Measurements from ENCODE around the gene ZFAND2B.

Gene ZFAND2B, protein sequence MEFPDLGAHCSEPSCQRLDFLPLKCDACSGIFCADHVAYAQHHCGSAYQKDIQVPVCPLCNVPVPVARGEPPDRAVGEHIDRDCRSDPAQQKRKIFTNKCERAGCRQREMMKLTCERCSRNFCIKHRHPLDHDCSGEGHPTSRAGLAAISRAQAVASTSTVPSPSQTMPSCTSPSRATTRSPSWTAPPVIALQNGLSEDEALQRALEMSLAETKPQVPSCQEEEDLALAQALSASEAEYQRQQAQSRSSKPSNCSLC

DNA sequence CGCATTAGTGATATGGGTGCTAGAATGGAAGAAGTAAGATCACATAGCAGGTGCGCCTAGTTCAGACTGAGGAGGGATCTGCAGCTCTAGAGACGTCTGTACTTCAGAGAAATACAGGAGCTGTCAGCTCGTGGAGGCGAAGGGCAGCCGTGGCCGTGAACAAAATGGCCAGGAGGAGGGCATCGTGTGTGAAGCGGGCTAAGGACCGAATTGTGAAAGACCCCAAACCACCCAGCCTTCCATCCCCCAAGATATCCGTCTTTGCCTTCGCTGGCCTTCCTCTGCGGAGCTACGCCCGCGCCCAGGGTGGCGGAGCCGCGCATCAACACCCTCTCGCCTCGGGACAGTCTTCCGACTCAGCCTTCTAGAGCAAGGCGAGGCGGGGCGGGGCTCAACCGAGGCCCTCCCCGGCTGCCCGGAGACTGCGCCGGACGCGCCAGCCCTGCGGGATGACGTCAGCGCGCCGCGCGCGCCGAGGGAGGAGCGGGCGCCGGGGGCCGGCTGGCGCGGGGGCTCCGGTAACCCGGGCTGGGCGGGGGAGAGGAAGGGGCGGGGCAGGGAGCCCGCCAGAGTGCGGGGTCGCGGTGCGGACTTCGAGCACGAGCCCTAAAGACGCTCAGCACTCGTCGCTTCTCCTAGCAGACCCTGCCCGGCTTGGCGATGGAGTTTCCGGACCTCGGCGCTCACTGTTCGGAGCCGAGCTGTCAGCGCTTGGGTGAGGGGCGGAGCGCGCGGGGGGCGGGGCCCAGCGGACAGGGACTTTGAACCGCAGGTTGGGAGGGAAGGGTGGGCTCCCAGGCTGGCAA is at the start of gene ZFAND2B:
TSS of gene ZFAND2B (plus strand) at position 455 of the 806 bp plus-strand sequence. CDS start at position 661, 206 bp downstream.
- DNase-seq (ENCODE audit: low spot score), result peak; percentile 96

DNA sequence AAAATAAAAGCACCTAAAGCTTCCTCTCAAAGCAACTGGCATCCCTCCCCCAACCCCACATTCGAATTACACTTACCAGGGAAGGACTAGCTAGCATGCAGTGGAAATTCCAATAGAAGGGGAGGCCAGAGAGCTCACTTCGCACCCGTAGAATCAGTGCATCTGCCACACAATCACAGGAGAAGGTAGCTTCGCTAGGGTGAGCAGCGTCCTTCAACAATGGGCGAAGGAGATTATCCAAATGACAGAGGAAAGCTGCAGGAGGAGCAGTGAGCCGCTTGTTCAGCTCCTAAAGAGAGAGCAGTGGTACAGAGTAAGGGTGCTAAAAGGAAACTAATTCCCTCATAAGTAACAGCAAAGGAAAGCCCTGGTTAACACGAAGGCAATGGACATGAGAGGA is 49.2 kb upstream of the ZFAND2B start:
- no peak for DNase-seq (ENCODE audit: low spot score)

DNA sequence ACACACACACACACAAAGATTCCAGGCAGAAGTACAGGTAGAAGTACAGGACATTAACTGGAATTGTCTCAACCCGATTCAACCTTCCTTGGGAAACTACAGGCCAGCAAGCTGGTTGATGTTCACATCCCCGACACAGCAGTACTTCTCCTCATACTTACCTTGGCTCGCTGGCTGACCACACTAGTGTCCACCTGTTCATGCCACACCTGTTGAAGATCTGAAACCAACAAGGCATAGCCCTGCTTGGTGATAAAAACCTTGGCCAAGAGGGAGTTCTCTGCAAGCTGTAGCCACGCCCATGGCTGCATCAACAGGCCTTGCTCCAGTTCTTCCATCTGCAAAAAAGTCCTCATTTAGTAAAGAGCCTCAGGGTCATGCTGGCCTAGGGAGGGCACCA is 48.6 kb upstream of the ZFAND2B start:
- DNase-seq (ENCODE audit: low spot score), result no peak

DNA sequence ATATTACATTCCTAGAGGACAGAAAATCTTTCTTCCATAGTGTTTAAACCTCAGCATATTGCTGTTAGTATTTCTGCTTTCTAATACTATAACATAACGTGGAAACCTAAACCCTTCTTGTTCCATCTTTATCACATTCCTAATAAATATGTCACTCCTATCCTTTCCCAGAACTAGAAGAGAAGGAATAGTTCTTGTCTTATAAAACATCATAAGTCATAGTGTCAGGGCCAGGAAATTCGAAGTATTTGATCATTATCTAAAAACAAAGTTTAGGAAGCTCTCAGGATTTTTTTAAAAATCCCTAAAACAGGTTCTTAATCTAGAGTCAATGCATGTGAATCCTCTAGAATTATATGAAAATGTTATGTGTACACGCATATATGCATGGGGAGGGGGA is 48.0 kb upstream of the ZFAND2B start:
- no peak for DNase-seq (ENCODE audit: low spot score)

DNA sequence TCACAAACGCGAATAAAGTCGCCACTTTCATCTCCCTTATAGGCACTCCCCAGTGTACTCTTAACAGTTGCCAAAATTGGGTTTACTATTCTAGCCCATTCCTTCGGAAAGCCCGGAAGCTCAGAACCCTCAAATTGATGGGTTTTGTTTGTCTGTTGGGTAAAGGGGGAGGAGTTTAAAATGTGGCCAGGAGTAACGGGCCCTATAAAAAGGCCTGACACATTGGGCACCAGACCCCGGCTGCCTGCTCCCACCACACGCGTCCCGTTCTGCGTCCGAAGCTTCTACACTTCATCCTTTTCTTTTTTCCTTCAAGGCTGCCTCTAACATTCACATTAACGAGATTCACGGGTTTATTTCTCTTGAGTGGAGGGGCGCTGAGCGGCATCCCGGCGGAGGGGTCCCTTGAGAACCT is 46.8 kb upstream of the ZFAND2B start:
- no peak for DNase-seq (ENCODE audit: low spot score)

DNA sequence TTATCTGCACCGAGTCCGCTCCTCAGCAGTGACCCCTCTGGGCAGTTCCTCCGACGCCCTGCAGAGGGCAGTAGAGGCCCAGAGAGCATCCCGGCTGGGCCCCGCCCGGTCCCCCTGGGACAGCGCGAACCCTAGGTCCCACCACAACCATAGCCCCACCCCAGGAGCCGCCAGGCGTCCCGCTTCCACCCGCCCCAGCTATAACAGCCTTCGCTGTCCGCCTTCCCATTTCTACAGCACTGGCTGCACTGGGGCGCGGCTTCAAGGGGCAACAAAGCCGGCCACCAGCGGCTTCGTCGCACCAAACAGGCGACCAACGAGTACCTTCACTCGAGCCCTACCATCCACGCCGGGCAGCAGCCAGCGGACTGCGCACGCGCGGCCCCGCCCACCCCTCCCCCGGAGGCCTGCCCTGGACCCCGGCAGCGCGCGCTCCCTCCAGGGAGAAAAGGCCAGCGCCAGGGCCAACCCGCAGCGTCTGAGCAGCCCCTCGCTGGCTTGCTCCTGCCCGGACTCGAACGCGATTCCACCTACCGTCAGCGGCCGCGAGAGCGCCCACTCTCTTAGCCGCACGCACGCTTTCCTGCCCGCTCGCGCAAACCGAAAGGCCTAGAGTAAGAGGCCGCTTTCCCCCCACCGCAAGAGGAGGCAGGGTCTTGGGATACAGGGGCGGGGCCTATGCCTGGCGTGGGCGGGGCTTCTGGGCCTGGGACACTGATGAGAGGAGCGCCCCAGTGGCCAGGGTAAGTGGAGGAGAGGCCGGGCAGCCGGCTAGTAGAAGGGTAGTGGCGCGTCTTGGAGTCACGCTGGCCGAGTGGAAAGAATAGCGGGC is 46.2 kb upstream of the ZFAND2B start, which contains the start of gene NHEJ1:
TSS of gene NHEJ1 (minus strand) at position 630 of the 832 bp plus-strand sequence. CDS start 2,453 bp downstream, outside the sequence.
- DNase-seq (ENCODE audit: low spot score), result peak; percentile 95

DNA sequence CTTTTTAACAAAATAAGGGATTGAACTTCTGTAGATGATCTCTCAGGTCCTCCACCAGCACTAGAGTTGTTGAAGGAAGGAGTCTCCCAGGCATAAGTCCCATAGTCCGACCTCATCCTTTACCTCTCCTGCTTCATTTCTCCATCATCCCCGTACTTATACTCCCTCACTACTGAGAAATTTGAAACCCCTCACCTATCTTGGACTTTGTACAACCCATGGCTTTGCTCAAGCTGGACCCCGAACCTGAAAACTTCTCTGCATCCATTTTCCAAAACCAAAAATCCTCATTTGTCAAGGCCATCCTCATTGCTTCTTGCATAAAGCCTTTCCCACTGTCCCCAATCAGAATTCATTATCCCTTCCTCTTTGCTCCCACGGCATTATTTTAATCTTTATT is 45.5 kb upstream of the ZFAND2B start:
- DNase-seq (ENCODE audit: low spot score), result no peak

DNA sequence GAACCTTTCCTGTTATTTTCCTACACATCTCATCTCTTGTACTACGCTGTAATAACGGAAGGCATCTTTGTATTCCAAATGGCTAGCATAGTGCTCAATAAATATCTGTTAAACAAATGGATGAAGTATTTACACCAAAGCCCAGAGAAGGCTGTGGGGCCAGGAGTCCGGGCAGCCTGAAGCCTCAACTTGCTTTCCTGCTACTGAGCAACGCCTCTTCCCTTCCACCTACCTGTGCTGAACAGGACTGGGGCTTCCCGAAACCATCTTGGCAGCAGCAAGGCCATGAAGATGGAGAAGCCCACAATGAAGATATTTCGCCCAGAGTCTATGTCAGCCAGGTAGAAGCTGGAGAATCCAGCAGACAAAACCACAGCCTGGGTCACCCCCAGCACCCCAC is 43.4 kb upstream of the ZFAND2B start:
- no peak for DNase-seq (ENCODE audit: low spot score)

DNA sequence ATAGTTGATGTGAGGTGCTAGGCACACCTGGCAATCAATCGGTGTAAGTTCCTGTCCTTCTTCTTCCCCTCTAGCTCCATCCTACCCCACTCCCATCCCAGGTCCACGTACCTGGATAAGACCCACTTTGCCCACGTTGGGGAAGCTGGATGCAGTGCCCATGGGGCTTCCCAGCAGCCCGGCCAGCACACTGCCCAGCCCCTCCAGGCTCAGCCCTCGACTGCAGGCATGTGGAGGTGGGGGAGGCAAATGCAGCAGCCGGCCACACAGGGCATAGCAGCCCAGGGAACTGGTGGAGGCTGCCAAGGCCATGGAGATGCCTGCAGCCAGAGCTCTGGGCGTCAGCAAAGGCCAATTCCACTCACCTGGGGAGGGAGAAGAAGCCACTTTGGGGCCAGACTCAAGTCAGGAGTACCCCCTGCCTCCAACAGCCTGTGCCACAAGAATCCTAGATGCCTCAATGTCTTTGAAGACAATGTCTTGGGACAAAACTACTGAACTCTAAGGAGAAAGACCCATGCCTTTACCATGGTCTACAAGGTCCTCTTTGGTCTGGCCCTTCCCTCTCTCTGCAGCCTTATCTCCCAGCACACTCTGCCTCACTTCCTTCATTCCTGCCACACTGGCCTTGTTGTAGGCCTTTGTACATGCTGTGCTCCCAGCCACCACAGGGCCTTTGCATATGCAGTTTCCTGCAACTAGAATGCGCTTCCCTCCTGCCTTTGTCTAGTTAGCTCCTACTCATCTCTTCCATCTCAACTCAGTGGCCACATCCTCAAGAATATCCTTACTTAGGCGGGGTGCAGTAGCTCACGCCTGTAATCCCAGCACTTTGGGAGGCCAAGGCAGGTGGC is 41.3 kb upstream of the ZFAND2B start:
- DNase-seq (ENCODE audit: low spot score), result no peak

DNA sequence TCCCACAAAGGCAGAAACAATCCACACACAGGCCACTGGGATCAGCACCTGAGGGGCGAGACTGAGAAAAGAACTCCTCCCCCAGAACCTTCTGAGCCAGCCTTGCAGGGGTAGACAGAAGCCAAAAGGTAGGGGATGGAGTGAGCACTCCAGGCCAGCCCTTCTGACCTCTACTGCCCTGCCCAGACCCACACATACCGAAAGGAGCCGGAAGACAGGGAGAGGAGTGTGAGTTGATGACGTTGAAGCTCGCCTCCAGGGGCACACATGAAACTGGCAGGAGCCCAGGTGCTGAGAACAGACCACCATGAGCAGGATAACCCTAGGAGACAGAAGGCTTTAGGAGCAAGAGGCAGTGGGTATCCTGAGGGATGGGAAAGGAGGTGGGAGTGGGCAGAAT is 38.6 kb upstream of the ZFAND2B start:
- peak; percentile 3 for DNase-seq (ENCODE audit: low spot score)

DNA sequence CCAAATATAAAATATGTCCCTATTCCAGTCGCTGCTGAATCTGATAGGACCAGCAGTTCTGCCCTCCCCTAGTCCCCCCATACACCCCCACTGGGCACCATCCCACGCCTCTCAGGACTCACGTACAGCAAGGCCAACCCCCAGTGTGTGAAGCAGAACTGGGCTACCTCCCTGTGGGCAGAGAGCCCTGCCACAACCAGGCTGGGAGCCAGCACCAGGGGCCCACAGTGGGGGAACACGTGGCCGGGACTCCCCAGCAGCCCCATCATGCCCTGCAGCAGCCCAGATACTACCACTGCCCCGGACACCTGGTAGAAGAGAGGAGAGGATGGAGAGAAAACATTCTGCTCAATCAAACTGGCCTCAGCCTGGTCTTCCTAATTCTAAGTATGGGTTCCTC is 38.1 kb upstream of the ZFAND2B start:
- DNase-seq (ENCODE audit: low spot score), result peak; percentile 3

DNA sequence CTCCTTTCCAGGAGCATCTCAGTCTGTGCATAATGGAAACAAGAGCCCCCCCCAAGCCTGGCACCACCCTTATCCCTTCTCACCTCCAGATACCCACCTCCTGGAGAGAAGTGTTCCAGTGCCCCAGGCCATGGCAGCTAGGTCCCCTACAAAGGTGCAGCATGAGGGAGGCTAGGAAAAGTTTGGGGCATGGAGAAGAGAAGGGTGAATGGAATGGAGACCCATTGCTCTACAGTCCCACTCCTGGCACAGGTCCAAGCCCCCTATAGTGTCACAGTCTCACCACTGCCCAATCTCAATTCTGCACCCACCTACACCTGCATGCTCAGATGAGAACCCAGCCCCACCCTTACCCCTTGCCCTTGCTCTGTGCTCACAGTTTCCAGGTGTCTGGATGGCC is 37.6 kb upstream of the ZFAND2B start:
- peak; percentile 4 for DNase-seq (ENCODE audit: low spot score)

DNA sequence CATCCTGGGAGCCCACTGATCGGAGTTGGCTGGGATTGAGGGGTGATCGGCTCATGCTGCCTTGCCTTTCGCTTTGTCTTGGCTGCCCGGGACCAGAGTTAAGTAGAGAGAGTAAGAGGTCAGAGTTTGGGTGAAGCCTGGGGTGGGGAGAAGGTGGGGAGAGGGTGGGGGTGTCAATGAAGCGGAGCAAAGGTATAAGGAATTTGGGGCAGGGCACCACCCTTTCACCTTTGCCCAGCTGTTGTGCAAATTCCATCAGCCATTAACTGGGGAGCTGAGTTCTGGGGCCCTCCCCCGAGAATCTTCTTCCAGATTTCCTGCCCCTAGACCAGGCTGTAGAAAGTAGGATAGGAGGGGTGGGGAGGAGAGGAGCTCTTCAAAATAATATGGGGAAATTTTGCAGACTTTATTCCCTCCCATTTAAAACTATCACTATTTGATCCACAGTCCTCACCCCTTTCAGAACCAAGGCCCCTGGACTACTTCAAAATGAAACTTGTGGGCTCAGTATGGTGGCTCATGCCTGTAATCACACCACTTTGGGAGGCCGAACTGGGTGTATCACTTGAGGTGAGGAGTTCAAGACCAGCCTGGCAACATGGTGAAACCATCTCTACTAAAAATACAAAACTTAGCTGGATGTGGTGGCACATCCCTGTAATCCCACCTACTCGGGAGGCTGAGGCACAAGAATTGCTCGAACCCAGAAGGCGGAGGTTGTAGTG is 36.5 kb upstream of the ZFAND2B start, which contains the start of gene SLC23A3:
TSS of gene SLC23A3 (minus strand) at position 100 of the 725 bp plus-strand sequence. CDS start at position 55, 45 bp downstream.
- DNase-seq (ENCODE audit: low spot score), result peak; percentile 5

DNA sequence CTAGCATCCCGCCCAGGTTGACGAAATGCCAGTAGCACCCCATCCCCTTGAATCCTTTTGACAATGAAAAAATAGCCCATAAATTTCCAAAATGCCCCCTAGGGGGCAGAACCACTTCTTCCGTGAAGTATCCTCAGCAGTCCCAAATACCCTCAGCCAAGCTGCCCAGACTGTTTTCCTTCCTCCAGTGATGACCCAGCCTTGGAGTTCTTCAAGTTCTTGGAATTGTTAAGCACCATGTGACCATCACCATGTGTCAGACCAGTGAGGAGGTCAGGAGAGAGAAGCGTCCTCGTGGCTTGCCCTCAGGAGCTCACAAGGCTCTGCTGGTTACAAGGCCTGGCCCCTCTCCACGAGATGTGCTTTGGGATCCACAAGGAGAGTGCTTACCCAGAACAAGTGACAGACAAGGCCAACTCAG is 35.3 kb upstream of the ZFAND2B start:
- DNase-seq (ENCODE audit: low spot score), result peak; percentile 82

DNA sequence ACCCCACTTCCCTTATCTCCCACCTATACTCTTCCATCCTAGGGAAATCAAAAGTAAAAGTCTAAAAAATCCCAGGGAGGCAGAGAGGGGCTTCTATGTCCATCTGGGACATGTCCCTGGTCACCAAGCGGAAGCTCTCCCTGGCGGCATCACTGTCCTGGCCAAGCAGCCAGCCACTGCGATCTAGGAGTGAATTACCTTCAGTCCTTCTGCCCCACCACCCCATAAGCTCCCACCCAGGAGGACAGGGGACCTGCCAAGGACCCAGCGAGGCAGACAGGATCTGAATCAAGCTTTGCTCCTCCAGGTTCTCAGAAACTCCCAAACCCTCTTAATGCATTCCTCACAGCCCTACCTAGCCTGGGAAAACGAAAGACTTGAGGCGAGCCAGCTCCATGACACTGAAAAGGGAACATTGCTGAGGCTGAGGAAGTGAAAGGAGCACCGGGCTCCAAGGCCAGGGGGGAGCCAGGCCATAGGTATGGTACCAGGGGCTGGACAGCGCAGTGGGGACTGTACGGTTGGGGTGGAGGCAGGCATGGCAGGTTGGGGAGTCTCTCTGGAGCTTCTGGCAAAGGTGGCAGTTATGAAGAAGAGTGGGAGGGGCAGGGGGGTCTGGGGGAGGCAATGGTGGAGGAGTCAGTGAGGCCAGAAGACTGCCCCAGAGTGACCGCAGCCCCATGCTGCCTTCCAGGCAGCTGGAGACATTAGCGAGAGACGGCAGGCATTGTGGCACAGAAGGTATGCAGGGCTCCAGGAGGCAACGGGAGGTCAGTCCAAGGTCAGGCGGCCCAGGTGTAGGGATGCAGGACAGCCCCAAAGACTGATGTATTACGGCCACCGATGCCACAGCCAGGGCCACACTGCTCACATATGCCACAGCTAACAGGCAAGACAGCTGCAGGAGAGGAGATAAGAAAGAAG is 34.1 kb upstream of the ZFAND2B start:
- peak; percentile 23 for DNase-seq (ENCODE audit: low spot score)

DNA sequence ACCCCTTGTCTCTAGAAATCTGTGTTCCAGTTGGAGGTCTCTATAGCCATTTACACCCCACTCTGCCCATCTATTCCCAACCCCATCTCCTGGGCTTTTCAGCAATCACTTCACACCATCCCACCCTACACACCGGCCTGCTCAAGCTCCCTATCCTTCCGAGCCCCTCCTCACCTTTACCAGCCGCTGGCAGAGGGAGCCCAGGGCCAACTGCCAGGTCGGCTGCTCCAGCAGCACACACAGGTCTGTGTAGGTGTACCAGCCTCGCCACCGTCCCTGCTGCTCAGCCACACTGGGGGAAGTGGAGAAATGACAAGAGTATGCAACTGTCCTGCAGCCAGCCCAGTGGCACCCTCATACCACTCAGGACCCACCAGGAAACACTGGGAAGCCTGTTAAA is 33.4 kb upstream of the ZFAND2B start:
- no peak for DNase-seq (ENCODE audit: low spot score)

DNA sequence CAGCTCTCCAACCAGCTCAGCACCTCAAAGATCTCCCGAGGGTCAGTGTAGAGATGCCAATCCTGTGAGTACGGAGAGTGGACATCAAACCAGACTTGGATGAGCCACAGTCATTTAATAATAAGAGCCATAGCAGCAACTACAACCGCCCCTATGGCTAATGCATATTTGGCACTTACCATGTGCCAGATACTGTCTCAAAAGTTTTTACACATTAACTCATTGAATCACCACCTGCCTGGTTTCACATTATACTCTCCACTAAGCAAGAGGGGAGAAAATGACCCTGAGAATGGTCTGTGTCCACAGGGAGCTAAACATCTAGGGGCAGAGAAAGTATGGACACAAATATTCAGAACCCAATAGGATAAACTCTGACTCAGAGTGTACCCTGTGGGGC is 32.4 kb upstream of the ZFAND2B start:
- peak; percentile 12 for DNase-seq (ENCODE audit: low spot score)

DNA sequence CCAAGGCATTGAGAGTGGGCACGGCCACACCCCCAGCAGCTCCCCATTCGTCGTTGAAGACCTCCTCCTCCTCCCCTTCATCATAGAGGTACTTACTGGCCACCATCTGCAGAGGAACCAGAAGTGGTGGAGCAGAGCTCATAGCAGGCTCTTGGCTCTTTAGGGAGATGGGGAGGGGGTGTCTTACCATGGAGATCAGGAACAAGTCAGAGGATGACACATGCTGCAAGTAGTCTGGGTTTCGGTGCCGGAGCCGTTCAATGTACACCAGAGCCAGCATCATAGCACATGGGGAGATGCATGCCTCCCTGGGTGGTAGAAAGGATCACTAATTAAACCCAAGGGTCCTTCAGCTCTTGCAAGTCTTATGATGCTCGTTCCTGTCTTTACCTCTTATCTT is 31.8 kb upstream of the ZFAND2B start:
- peak; percentile 15 for DNase-seq (ENCODE audit: low spot score)

DNA sequence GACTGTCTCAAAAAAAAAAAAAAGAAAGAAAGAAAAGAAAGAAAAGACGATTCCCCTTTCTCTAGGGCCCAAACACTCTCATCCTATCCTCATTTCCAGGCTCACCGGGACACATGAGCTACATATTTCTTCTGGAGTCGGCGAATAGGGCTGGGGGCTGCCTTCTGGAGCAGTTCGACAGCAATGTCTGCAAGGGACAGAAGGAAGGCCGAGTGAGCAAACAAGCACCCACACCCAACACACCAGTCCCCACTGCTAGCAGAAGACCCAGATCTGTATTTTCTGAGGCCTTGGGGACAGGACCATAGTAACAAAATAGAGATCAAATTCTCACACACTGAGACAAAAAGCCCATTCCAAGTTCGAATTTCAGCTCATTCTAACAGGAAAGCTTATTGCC is 31.1 kb upstream of the ZFAND2B start:
- DNase-seq (ENCODE audit: low spot score), result no peak

Data from hematopoietic multipotent progenitor cell treated with erythropoietin and hydrocortisone succinate and interleukin-3 and kit ligand, for 17 days (in vitro differentiated cells).